Heart left ventricle (tissue), 16 donors: ENCODE measurements around the gene FLYWCH1. TPM values are rescaled to one million over a fixed set of nuclear protein-coding genes. Genes with fewer than 3 reads are reported as not detected.
"Not testable (repeated sequence)": the region's sequence is repeated elsewhere in the genome, so short reads cannot be mapped to it uniquely, and the experiment has no call there.

Experiments
- ATAC-seq, 4 donors: fragments of 200-7000 bp; cut with Tn5 transposase; one replicate each; pipeline ENCODE4 v1.9.1; 2020 to 2022; ENCODE audit warnings: moderate library complexity in 4 of 4, mild to moderate bottlenecking in 3 of 4, moderate number of reproducible peaks in 1 of 4
- DNase-seq, 5 donors: peaks; one replicate each; pipeline ENCODE4 v3.0.0-alpha.2; 2020
- H3K27ac ChIP-seq, 12 donors: fragments of 200-600 bp; sonication (generic) in 4 of 12; one replicate each; pipeline versions ENCODE4 v1.5.0 to v1.8.0; 2016 to 2022; ENCODE audit warnings: mild to moderate bottlenecking in 2 of 12
- H3K27me3 ChIP-seq, 9 donors: fragments of 200-600 bp; sonication (generic) in 2 of 9; one replicate each; pipeline versions ENCODE4 v1.5.1 to v1.8.0; 2016 to 2022; ENCODE audit warnings: mild to moderate bottlenecking in 3 of 9
- H3K36me3 ChIP-seq, 9 donors: fragments of 200-600 bp; sonication (generic) in 2 of 9; one replicate each; pipeline versions ENCODE4 v1.5.0 to v1.8.0; 2018 to 2022; ENCODE audit warnings: mild to moderate bottlenecking in 2 of 9
- H3K4me1 ChIP-seq, 12 donors: fragments of 200-600 bp; sonication (generic) in 4 of 12; one replicate each; pipeline versions ENCODE4 v1.5.0 to v1.8.0; 2016 to 2022; ENCODE audit warnings: mild to moderate bottlenecking in 3 of 12
- H3K4me3 ChIP-seq, 12 donors: fragments of 200-600 bp; sonication (generic) in 4 of 12; one replicate each; pipeline versions ENCODE4 v1.5.0 to v1.8.0; 2017 to 2022; ENCODE audit warnings: mild to moderate bottlenecking in 9 of 12, moderate library complexity in 4 of 12
- H3K9me3 ChIP-seq, 12 donors: fragments of 200-600 bp; sonication (generic) in 4 of 12; one replicate each; pipeline versions ENCODE4 v1.5.0 to v1.8.0; 2016 to 2022; ENCODE audit warnings: mild to moderate bottlenecking in 1 of 12
- CTCF ChIP-seq, 12 donors: fragments of 200-600 bp; sonication (generic) in 4 of 12; IDR thresholded peaks; one replicate each; pipeline versions ENCODE4 v1.5.0 to v1.8.0; 2018 to 2022; ENCODE audit warnings: antibody characterized with exemption in 12 of 12, mild to moderate bottlenecking in 5 of 12
- POLR2A ChIP-seq, 2 donors: fragments of 450-650 bp; IDR thresholded peaks; one replicate each; pipeline ENCODE4 v1.6.1; 2017; ENCODE audit warnings: antibody characterized with exemption in 2 of 2, mild to moderate bottlenecking in 2 of 2, moderate library complexity in 2 of 2
- WGBS, 4 donors: extraction: QIAGEN DNeasy Blood & Tissue Kit in 2 of 4; methylation state at CpG; one replicate each; pipeline versions ENCODE4 v1.1.5 to v1.1.7; 2013 to 2018; 5-methylcytosine and 5-hydroxymethylcytosine counted together
- intact Hi-C, 10 donors: fragments of 100-400 bp; cut with DNase I; formaldehyde crosslinking; loops; one replicate each; pipeline versions ENCODE4 v1.11.1 to v1.14.2; 2022
- polyA plus RNA-seq, 2 donors: library from polyadenylated mRNA; stranded (reverse); fragments of 200-250 nt; gene quantifications; one replicate each; pipeline ENCODE4 v1.2.3, GENCODE V29; 2013
- total RNA-seq, 9 donors: library from RNA; depleted of rRNA in 2 of 9; stranded (reverse); fragments of >200 nt in 2 of 9; fragmentation: NEBNext Ultra II Directional in 3 of 9; extraction: Animal tissue kit (Norgen Biotek cat#: 25700) in 3 of 9; gene quantifications; one replicate each; pipeline versions ENCODE4 v1.1.0 to v1.2.4, GENCODE V29; 2016 to 2023
- donor health status: ischemic (EF 13 %, LVEDD 7.1; RV severe dilation, severe dysfunction).
- donor health status: healthy with polysubstance abuse.
- donor health status: DM: no; HTN: yes; CAD: no.
- donor health status: DM: no; HTN: no; CAD: no.
- donor health status: ischemic (EF 25% LVEDD 6.9; RV normal size, moderate dysfunction).
- donor health status: ischemic (EF 25% LVEDD 5.7; RV mildly dilated, moderate dysfunction).
- donor health status: healthy.
- donor health status: DM: yes; HTN: yes; CAD: no.
- donor health status: ischemic (EF 35%, LVEDD 5.7; RV mildly dilated, moderate dysfunction).
- donor health status: nonischemic (EF 11% LVEDD 7.7; RV severe dilation, severe dysfunction).
- donor health status: DM: yes; HTN: yes; CAD: no.
- donor health status: PGD.
- donor health status: ischemic (EF 29% LVEDD 5.4; RV normal size, mild dysfunction).
- donor health status: nonischemic (EF 23%, LVEDD 6.1; RV moderate dilation, normal function).

The FLYWCH1 gene
- total and polyA plus RNA-seq, 11 donors = 26.3 to 48.4 (median 34.1) TPM

DNA sequence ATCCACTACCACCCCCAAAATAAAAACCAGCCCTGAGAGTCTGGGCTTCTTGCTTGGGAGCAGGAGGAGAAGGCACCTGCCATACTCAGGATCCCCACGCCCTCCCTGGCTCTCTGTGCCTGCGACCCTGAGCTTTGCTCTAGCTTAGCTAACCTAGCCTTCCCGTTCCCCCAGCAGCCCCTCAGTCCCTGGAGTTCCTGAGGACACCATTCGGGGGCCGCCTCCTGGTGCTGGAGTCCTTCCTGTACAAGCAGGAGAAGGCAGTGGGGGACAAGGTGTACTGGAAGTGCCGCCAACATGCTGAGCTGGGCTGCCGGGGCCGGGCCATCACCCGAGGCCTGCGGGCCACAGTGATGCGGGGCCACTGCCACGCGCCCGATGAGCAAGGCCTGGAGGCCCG lies 18.5 kb downstream of the FLYWCH1 start:
- no peak for DNase-seq
- intact Hi-C loops = no loop called here

GRCh38 chr16:2931231-2931914 lies 19.6 kb downstream of the FLYWCH1 start:
- H3K4me3 ChIP-seq, H3K9me3 ChIP-seq, intact Hi-C loops, H3K27ac ChIP-seq, H3K27me3 ChIP-seq, DNase-seq, ATAC-seq: not testable (repeated sequence)
- 88 to 95% (median 93%) methylated on average over 13 of the region's 13 CpGs for WGBS, 4 donors
- peaks cover 0 to 68% (median 55%) of the 10 kb centered on the region in 9 donors for H3K36me3 ChIP-seq
- H3K4me1 ChIP-seq = peaks cover 0 to 12% (median 3%) of the 10 kb centered on the region in 12 donors

More for the DNA sequence above, 18.5 kb downstream of the FLYWCH1 start:
- WGBS, 4 donors = 94 to 99% (median 96%) methylated on average over 10 to 15 of the region's 15 CpGs
- ATAC-seq = no peak
- H3K9me3 ChIP-seq = no peaks in the 10 kb centered on the region
- TF ChIP-seq POLR2A (IDR thresholded peaks at IDR 0.05) = no peak
- TF ChIP-seq CTCF (IDR thresholded peaks at IDR 0.05) = no peak
- H3K27me3 ChIP-seq = no peaks in the 10 kb centered on the region
- peaks cover 0 to 56% (median 44%) of the 10 kb centered on the region in 9 donors for H3K36me3 ChIP-seq
- H3K4me3 ChIP-seq = no peak overlapping the region
- peaks cover 0 to 12% (median 3%) of the 10 kb centered on the region in 12 donors for H3K4me1 ChIP-seq
- H3K27ac ChIP-seq = no peak overlapping the region

GRCh38 chr16:2933136-2933535 lies 21.4 kb downstream of the FLYWCH1 start:
- intact Hi-C loops = no loop called here
- H3K36me3 ChIP-seq = peaks cover 0 to 85% (median 72%) of the 10 kb centered on the region in 9 donors
- H3K27me3 ChIP-seq = no peaks in the 10 kb centered on the region
- H3K4me1 ChIP-seq = no peaks in the 10 kb centered on the region
- no peaks in the 10 kb centered on the region for H3K9me3 ChIP-seq
- H3K4me3 ChIP-seq = no peak overlapping the region
- H3K27ac ChIP-seq = no peak overlapping the region
- DNase-seq (no peak), ATAC-seq (no peak)
- TF ChIP-seq POLR2A (IDR thresholded peaks at IDR 0.05) (no peak), CTCF (IDR thresholded peaks at IDR 0.05) (no peak)
- 93 to 96% (median 94%) methylated on average over 19 to 30 of the region's 30 CpGs for WGBS, 4 donors

GRCh38 chr16:2933701-2934100 lies 22.0 kb downstream of the FLYWCH1 start:
- Histone ChIP-seq H3K9me3 (no peaks in the 10 kb centered on the region), H3K4me1 (no peaks in the 10 kb centered on the region), H3K36me3 (peaks cover 0 to 91% (median 76%) of the 10 kb centered on the region in 9 donors), H3K27me3 (no peaks in the 10 kb centered on the region), H3K4me3 (no peak overlapping the region), H3K27ac (no peak overlapping the region)
- WGBS, 4 donors = 87 to 95% (median 90%) methylated on average over 15 to 22 of the region's 22 CpGs
- TF ChIP-seq POLR2A (IDR thresholded peaks at IDR 0.05) (no peak), CTCF (IDR thresholded peaks at IDR 0.05) (no peak)
- intact Hi-C loops = no loop called here
- DNase-seq = no peak
- ATAC-seq = peak in 1 of 4 donors; percentile 6
